HG02623 (cell line): ENCODE data around the gene CEMP1.

ENCODE experiments used
- ATAC-seq: cut with Tn5 transposase; IDR thresholded peaks from one replicate; pipeline ENCODE4 v1.9.1; 2021; ENCODE audit warnings: moderate library complexity; ENCODE audit not compliant: unreplicated experiment

Gene CEMP1

GRCh38 chr16:2520784-2521531 is 10.2 kb downstream of the CEMP1 start:
- no peak for ATAC-seq

GRCh38 chr16:2520097-2520783 is 11.0 kb downstream of the CEMP1 start, which contains the start of gene AMDHD2:
Gene AMDHD2, plus strand, starts transcription at chr16:2520371. Its CDS starts 88 bp downstream, at chr16:2520459.
- ATAC-seq, result peak; percentile 45

- ATAC-seq, result no peak
These were observed 11.5 kb downstream of the CEMP1 start for GRCh38 chr16:2519711-2520080.

- no peak for ATAC-seq
These were observed 12.1 kb downstream of the CEMP1 start for GRCh38 chr16:2518823-2519710.

- ATAC-seq, result no peak
These were observed 13.1 kb downstream of the CEMP1 start for GRCh38 chr16:2517954-2518605.

GRCh38 chr16:2516391-2517240 is 14.6 kb downstream of the CEMP1 start:
- no peak for ATAC-seq

GRCh38 chr16:2515180-2515851 is 15.9 kb downstream of the CEMP1 start:
- no peak for ATAC-seq

- ATAC-seq, result no peak
These were observed 16.7 kb downstream of the CEMP1 start for GRCh38 chr16:2514333-2515179.

- ATAC-seq, result peak; percentile 65
These were observed 17.5 kb downstream of the CEMP1 start, which contains the start of gene ATP6V0C for GRCh38 chr16:2513405-2514332. Gene ATP6V0C, plus strand, starts transcription at chr16:2513952. Its CDS starts 152 bp downstream, at chr16:2514104.

- no peak for ATAC-seq
These were observed 18.3 kb downstream of the CEMP1 start for GRCh38 chr16:2512735-2513404.

GRCh38 chr16:2511996-2512734 is 19.0 kb downstream of the CEMP1 start:
- ATAC-seq, result no peak

- ATAC-seq, result no peak
These were observed 19.9 kb downstream of the CEMP1 start for GRCh38 chr16:2511128-2511800.

GRCh38 chr16:2508722-2509400 is 22.3 kb downstream of the CEMP1 start:
- ATAC-seq, result no peak

GRCh38 chr16:2507665-2508064 is 23.5 kb downstream of the CEMP1 start:
- ATAC-seq, result no peak

GRCh38 chr16:2507052-2507659 is 24.1 kb downstream of the CEMP1 start:
- ATAC-seq, result no peak
